Lower leg skin (tissue), 3 donors: Measurements from ENCODE around the gene CCDC136.

ENCODE experiments used
- CTCF ChIP-seq, 3 donors: fragments of 450-650 bp; IDR thresholded peaks; one replicate each; pipeline ENCODE4 v1.5.1; 2016; ENCODE audit warnings: antibody characterized with exemption in 3 of 3, mild to moderate bottlenecking in 3 of 3, moderate library complexity in 2 of 3
- POLR2A ChIP-seq, 2 donors: fragments of 450-650 bp; IDR thresholded peaks; one replicate each; pipeline ENCODE4 v1.6.1; 2016 to 2017; ENCODE audit warnings: antibody characterized with exemption in 2 of 2, mild to moderate bottlenecking in 1 of 2, moderate library complexity in 1 of 2

GRCh38 chr7:128861957-128862570, 70.3 kb downstream of the CCDC136 start:
- TF ChIP-seq POLR2A (IDR thresholded peaks at IDR 0.05) (no peak), CTCF (IDR thresholded peaks at IDR 0.05) (no peak)
